ENCODE measurements around the gene DICER1. TPM values are rescaled to one million over a fixed set of nuclear protein-coding genes. Genes with fewer than 3 reads are reported as not detected.
"Not testable (repeated sequence)": the region's sequence is repeated elsewhere in the genome, so short reads cannot be mapped to it uniquely, and the experiment has no call there.

Gene DICER1, protein sequence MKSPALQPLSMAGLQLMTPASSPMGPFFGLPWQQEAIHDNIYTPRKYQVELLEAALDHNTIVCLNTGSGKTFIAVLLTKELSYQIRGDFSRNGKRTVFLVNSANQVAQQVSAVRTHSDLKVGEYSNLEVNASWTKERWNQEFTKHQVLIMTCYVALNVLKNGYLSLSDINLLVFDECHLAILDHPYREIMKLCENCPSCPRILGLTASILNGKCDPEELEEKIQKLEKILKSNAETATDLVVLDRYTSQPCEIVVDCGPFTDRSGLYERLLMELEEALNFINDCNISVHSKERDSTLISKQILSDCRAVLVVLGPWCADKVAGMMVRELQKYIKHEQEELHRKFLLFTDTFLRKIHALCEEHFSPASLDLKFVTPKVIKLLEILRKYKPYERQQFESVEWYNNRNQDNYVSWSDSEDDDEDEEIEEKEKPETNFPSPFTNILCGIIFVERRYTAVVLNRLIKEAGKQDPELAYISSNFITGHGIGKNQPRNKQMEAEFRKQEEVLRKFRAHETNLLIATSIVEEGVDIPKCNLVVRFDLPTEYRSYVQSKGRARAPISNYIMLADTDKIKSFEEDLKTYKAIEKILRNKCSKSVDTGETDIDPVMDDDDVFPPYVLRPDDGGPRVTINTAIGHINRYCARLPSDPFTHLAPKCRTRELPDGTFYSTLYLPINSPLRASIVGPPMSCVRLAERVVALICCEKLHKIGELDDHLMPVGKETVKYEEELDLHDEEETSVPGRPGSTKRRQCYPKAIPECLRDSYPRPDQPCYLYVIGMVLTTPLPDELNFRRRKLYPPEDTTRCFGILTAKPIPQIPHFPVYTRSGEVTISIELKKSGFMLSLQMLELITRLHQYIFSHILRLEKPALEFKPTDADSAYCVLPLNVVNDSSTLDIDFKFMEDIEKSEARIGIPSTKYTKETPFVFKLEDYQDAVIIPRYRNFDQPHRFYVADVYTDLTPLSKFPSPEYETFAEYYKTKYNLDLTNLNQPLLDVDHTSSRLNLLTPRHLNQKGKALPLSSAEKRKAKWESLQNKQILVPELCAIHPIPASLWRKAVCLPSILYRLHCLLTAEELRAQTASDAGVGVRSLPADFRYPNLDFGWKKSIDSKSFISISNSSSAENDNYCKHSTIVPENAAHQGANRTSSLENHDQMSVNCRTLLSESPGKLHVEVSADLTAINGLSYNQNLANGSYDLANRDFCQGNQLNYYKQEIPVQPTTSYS (N-terminal part only)
- total RNA-seq: 134 TPM

DNA sequence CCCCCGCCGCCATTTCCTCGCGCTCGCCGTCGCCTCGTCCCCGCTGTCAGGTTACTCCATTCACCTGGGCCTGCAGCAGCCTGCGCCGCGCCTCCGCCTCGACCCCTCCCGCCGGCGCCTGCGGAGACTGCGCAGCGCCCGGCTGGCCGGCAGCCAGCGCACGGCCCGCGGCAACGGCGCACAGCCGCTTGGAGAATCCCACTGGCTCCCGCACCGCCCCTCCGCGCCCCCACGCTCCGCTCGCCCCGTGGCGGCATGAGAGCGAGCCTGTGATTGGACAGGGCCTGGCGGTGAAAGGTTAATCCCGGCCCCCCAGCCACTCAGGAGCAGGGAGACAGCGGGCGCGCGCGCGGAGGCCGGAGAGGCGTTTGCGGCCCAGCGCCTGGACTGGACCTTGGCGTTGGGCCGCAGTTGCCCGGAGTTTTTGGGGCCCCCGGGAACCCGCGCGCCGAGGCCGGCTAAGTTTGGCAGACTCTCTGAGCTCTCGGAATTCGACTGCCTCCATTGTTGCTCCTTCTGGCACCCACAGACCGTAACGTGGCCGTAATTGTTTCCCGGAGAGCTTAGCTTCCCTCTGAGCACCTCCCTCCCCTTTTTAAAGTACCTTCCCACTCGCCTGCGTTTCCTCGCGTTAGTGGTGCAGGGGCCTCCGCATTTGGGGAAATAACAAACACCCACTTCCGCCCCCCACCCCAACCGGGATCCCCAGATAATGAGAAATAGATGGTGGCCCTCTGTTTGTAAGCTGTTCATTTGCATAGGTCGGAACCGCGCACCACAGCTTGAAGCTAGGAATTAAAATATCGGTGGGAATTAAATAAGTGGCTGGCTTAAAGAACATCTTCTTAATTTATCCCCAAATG is at the start of gene DICER1:
DICER1 (minus strand) TSS at position 203 of the 863 bp plus-strand sequence. CDS start 24,071 bp downstream, outside the sequence.
- Histone ChIP-seq H3K4me3 (peak within 1 kb of the TSS; percentile 88 to 97), H3K4me1 (peaks cover 3 to 16% of the 10 kb centered on the region in 2 donors), H3K27ac (peak within 1 kb of the TSS; percentile 89 to 94), H3K9me3 (no peaks in the 10 kb centered on the region), H3K36me3 (no peaks in the 10 kb centered on the region), H3K27me3 (no peaks in the 10 kb centered on the region)
- intact Hi-C loops (cut with DNase I): loop anchor here (2.0 to 5.0 kb wide), 3 partner anchors 165 to 557 kb away; partner anchors contain the start of gene GLRX5
- TF ChIP-seq, protein P1, sequence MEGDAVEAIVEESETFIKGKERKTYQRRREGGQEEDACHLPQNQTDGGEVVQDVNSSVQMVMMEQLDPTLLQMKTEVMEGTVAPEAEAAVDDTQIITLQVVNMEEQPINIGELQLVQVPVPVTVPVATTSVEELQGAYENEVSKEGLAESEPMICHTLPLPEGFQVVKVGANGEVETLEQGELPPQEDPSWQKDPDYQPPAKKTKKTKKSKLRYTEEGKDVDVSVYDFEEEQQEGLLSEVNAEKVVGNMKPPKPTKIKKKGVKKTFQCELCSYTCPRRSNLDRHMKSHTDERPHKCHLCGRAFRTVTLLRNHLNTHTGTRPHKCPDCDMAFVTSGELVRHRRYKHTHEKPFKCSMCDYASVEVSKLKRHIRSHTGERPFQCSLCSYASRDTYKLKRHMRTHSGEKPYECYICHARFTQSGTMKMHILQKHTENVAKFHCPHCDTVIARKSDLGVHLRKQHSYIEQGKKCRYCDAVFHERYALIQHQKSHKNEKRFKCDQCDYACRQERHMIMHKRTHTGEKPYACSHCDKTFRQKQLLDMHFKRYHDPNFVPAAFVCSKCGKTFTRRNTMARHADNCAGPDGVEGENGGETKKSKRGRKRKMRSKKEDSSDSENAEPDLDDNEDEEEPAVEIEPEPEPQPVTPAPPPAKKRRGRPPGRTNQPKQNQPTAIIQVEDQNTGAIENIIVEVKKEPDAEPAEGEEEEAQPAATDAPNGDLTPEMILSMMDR (IDR thresholded peaks at IDR 0.05): no peak
- DNase-seq (ENCODE audit: low spot score in 2 of 2): peak; percentile 79 to 98

DNA sequence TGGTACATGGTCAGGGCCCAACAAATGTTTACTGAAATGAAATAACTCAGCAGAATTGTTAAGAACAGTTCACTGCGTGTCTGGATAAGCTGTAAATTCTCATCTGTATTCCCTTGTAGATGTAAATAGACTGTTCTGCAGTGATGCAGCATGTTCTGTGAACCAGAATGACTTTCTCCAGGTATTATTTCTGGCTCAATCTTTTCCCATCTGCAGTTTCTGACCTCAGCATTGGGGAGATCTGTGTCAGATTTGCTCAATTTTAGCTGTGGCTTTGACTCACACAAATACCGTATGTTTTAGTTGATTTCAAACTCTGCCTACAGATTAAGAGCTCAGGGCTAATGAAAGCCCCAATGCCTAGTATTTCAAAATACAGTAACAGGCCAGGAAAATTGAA is 49.2 kb upstream of the DICER1 start:
- no peak overlapping the region for H3K27ac ChIP-seq
- no peaks in the 10 kb centered on the region for H3K4me1 ChIP-seq
- no peak for DNase-seq (ENCODE audit: low spot score in 2 of 2)
- H3K27me3 ChIP-seq: no peaks in the 10 kb centered on the region
- H3K9me3 ChIP-seq: peaks cover 0 to 7% of the 10 kb centered on the region in 2 donors
- peaks cover 0 to 12% of the 10 kb centered on the region in 2 donors for H3K36me3 ChIP-seq
- H3K4me3 ChIP-seq: no peak overlapping the region
- intact Hi-C loops (cut with DNase I): no loop called here
- TF ChIP-seq, protein P1 (IDR thresholded peaks at IDR 0.05): no peak

DNA sequence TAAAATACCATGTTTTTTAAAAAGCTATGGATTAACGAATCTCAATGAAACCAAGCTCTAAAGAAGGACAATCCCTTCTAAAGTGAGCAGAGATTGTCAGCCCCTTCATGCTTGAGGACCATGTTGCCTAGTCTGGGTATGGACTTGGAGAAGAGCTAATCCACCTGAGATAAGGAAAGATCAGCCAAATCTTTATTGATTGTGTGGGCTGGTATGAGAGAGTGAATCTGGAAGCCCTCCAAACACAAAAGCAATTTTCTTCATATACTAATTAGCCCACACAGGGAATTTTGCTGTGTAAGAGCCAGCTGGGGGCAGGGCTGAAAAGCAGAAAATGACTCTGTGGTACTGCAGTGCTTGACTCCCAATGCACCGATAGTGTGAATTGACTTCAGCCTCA is 47.4 kb upstream of the DICER1 start:
- DNase-seq (ENCODE audit: low spot score in 2 of 2): no peak
- Histone ChIP-seq H3K4me1 (no peaks in the 10 kb centered on the region), H3K36me3 (peaks cover 0 to 12% of the 10 kb centered on the region in 2 donors)

DNA sequence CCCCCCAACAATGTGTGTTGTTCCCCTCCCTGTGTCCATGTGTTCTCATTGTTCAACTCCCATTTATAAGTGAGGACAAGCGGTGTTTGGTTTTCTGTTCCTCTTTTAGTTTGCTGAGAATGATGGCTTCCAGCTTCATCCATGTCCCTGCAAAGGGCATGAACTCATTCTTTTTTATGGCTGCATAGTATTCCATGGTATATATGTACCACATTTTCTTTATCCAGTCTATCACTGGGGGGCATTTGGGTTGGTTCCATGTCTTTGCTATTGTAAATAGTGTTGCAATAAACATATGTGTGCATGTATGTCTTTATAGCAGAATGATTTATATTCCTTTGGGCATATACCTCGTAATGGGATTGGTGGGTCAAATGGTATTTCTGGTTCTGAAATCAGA is 44.4 kb upstream of the DICER1 start:
- peaks cover 0 to 12% of the 10 kb centered on the region in 2 donors for H3K36me3 ChIP-seq
- DNase-seq (ENCODE audit: low spot score in 2 of 2); intact Hi-C loops (cut with DNase I): not testable (repeated sequence)

More for the DNA sequence above, 47.4 kb upstream of the DICER1 start:
- H3K27ac ChIP-seq: no peak overlapping the region
- intact Hi-C loops (cut with DNase I): no loop called here
- TF ChIP-seq, protein P1 (IDR thresholded peaks at IDR 0.05): no peak
- H3K27me3 ChIP-seq: no peaks in the 10 kb centered on the region
- H3K4me3 ChIP-seq: no peak overlapping the region
- H3K9me3 ChIP-seq: peaks cover 0 to 7% of the 10 kb centered on the region in 2 donors

DNA sequence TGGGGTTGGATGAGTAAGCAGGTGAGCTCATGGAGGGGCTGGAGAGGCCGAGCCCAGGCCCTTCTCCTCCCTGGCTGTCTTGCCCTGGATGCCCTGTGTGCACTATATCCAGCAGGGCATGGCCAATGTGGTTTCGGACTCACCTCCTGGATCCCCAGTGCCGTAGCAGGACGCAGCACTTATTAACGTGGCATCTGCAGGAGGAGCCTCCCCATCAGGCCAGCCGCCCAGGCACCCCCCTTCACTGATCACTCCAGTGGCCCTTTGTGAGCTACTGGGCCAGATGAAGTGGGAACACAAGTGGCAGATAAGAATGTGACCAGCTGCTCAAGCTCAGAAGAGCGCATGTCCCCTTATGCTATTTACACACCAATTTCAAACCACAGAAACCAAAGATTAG is 43.1 kb upstream of the DICER1 start:
- intact Hi-C loops (cut with DNase I): no loop called here
- DNase-seq (ENCODE audit: low spot score in 2 of 2): no peak
- no peaks in the 10 kb centered on the region for H3K4me1 ChIP-seq
- H3K36me3 ChIP-seq: peaks cover 0 to 12% of the 10 kb centered on the region in 2 donors
- TF ChIP-seq, protein P1 (IDR thresholded peaks at IDR 0.05): no peak
- no peak overlapping the region for H3K4me3 ChIP-seq
- H3K27me3 ChIP-seq: no peaks in the 10 kb centered on the region
- no peak overlapping the region for H3K27ac ChIP-seq
- peaks cover 0 to 7% of the 10 kb centered on the region in 2 donors for H3K9me3 ChIP-seq

More for the DNA sequence above, 44.4 kb upstream of the DICER1 start:
- H3K4me1 ChIP-seq, H3K4me3 ChIP-seq, H3K9me3 ChIP-seq, H3K27me3 ChIP-seq, H3K27ac ChIP-seq: not testable (repeated sequence)

Measured in ascending aorta (tissue), 2 donors.